WTC11 (cell line): Measurements from ENCODE around the gene EPX. TPM values are rescaled to one million over a fixed set of nuclear protein-coding genes. Genes with fewer than 3 reads are reported as not detected.

Experiments
- ATAC-seq: fragments of 200-7000 bp; cut with Tn5 transposase; 2 replicates; pipeline ENCODE4 v1.10.0; 2021; ENCODE audit warnings: mild to moderate bottlenecking, moderate library complexity
- CTCF ChIA-PET: fragments of 300-600 bp; sonication (Branson Sonifier 250); formaldehyde crosslinking; loops from one replicate; lab custom pipeline; 2021; ENCODE audit warnings: antibody characterized with exemption; lab: Charles Lee
- POLR2A ChIA-PET: fragments of 350-600 bp; sonication (Branson Sonifier 250); formaldehyde crosslinking; loops from one replicate; lab custom pipeline; 2021; ENCODE audit warnings: antibody characterized with exemption; lab: Charles Lee
- DNase-seq: peaks from one replicate; pipeline ENCODE4 v3.0.0; 2021; ENCODE audit warnings: low spot score
- H3K27ac Mint-ChIP-seq: 2 replicates; pipeline ENCODE4 v1.8.0; 2021; ENCODE audit warnings: mixed read lengths
- H3K27me3 Mint-ChIP-seq: 2 replicates; pipeline ENCODE4 v1.8.0; 2021; ENCODE audit warnings: low read depth, mild to moderate bottlenecking, moderate library complexity, mixed read lengths
- H3K36me3 Mint-ChIP-seq: 2 replicates; pipeline ENCODE4 v1.8.0; 2021; ENCODE audit warnings: mixed read lengths
- H3K4me1 Mint-ChIP-seq: 2 replicates; pipeline ENCODE4 v1.8.0; 2022; ENCODE audit warnings: mixed read lengths
- H3K4me3 Mint-ChIP-seq: 2 replicates; pipeline ENCODE4 v1.8.0; 2021; ENCODE audit warnings: mild to moderate bottlenecking, moderate library complexity, mixed read lengths
- H3K9me3 Mint-ChIP-seq: 2 replicates; pipeline ENCODE4 v1.8.0; 2021; ENCODE audit warnings: mixed read lengths
- ELF4 ChIP-seq: sonication (generic); formaldehyde crosslinking; IDR thresholded peaks from 2 replicates; pipeline ENCODE4 v1.8.1; 2022; ENCODE audit warnings: low read depth, mild to moderate bottlenecking, moderate library complexity, missing genetic modification reagents
- ETV6 ChIP-seq: sonication (generic); formaldehyde crosslinking; IDR thresholded peaks from 2 replicates; pipeline ENCODE4 v1.8.1; 2022; ENCODE audit warnings: mild to moderate bottlenecking, missing genetic modification reagents
- FOXJ3 ChIP-seq: sonication (generic); formaldehyde crosslinking; IDR thresholded peaks from 2 replicates; pipeline ENCODE4 v1.9.0; 2021; ENCODE audit warnings: missing genetic modification reagents, mild to moderate bottlenecking, borderline replicate concordance
- FOXP1 ChIP-seq: sonication (generic); formaldehyde crosslinking; IDR thresholded peaks from 2 replicates; pipeline ENCODE4 v1.8.0; 2022; ENCODE audit warnings: missing genetic modification reagents, mild to moderate bottlenecking, moderate library complexity, borderline replicate concordance
- GABPB1 ChIP-seq: sonication (generic); formaldehyde crosslinking; IDR thresholded peaks from 2 replicates; pipeline ENCODE4 v1.8.1; 2023; ENCODE audit warnings: mild to moderate bottlenecking, missing genetic modification reagents
- MXD4 ChIP-seq: fragments of 250-450 bp; sonication (Bioruptor Pico); IDR thresholded peaks from 2 replicates; pipeline ENCODE4 v1.8.0; 2021; ENCODE audit warnings: mild to moderate bottlenecking, moderate library complexity, borderline replicate concordance
- NFE2L1 ChIP-seq: sonication (generic); formaldehyde crosslinking; IDR thresholded peaks from 2 replicates; pipeline ENCODE4 v1.8.1; 2023; ENCODE audit warnings: missing genetic modification reagents
- PRRX2 ChIP-seq: fragments of 250-450 bp; sonication (Bioruptor Pico); IDR thresholded peaks from 2 replicates; pipeline ENCODE4 v1.8.0; 2021; ENCODE audit warnings: mild to moderate bottlenecking
- SP1 ChIP-seq: sonication (generic); formaldehyde crosslinking; conservative IDR thresholded peaks from 2 replicates; pipeline ENCODE4 v1.8.1; 2022; ENCODE audit warnings: missing genetic modification reagents
- TCF7 ChIP-seq: sonication (generic); formaldehyde crosslinking; IDR thresholded peaks from 2 replicates; pipeline ENCODE4 v1.8.0; 2022; ENCODE audit warnings: mild to moderate bottlenecking, low read depth, missing genetic modification reagents, moderate library complexity
- ZNF138 ChIP-seq: sonication (generic); formaldehyde crosslinking; conservative IDR thresholded peaks from 2 replicates; pipeline ENCODE4 v1.8.1; 2022; ENCODE audit warnings: mild to moderate bottlenecking, moderate library complexity, missing genetic modification reagents
- ZNF219 ChIP-seq: sonication (generic); formaldehyde crosslinking; IDR thresholded peaks from 2 replicates; pipeline ENCODE4 v1.8.0; 2023; ENCODE audit warnings: missing genetic modification reagents, mild to moderate bottlenecking, borderline replicate concordance
- ZNF396 ChIP-seq: fragments of 250-450 bp; sonication (Bioruptor Pico); IDR thresholded peaks from 2 replicates; pipeline ENCODE4 v1.8.0; 2021; ENCODE audit warnings: mild to moderate bottlenecking, moderate library complexity, borderline replicate concordance
- total RNA-seq: library from RNA; stranded (reverse); gene quantifications from 3 replicates; pipeline ENCODE4 v1.2.3, GENCODE V29; 2021
- TF ChIP-seq, protein P1 (sequence below): fragments of 250-450 bp; sonication (Bioruptor Pico); IDR thresholded peaks from 2 replicates; pipeline ENCODE4 v1.9.0; 2021; ENCODE audit warnings: mild to moderate bottlenecking, borderline replicate concordance
- TF ChIP-seq, protein P2 (sequence below): sonication (generic); formaldehyde crosslinking; IDR thresholded peaks from 2 replicates; pipeline ENCODE4 v1.8.0; 2022; ENCODE audit warnings: mild to moderate bottlenecking, missing genetic modification reagents
- TF ChIP-seq, protein P3 (sequence below): sonication (generic); formaldehyde crosslinking; conservative IDR thresholded peaks from 2 replicates; pipeline ENCODE4 v1.8.1; 2023; ENCODE audit warnings: mild to moderate bottlenecking, low read depth, missing genetic modification reagents, moderate library complexity
- TF ChIP-seq, protein P4 (sequence below): sonication (generic); formaldehyde crosslinking; IDR thresholded peaks from 2 replicates; pipeline ENCODE4 v1.8.1; 2022; ENCODE audit warnings: low read depth, missing genetic modification reagents, borderline replicate concordance

The EPX gene
- total RNA-seq, 1 experiment from 2014 or later: not detected

DNA sequence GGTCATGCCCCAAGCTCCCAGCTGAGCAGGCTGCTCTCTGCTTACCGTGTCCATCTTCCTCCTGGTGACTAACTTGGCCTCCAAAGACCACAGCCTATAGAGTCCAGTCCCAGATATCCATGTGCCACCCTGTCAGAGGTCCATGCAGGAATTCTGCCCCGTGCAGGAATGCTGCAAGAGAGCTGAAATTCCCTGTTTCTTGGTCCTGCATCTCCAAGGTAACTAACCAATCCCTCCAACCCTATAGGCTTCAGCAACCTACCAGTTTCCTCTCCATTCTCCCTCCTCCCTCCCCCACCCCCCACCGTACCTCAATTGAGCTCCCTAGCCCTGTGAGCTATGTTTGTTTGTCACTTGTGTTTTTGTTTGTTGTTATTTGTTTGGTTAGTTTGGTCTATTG is 36.2 kb downstream of the EPX start (continued):
- TF ChIP-seq, protein P1, sequence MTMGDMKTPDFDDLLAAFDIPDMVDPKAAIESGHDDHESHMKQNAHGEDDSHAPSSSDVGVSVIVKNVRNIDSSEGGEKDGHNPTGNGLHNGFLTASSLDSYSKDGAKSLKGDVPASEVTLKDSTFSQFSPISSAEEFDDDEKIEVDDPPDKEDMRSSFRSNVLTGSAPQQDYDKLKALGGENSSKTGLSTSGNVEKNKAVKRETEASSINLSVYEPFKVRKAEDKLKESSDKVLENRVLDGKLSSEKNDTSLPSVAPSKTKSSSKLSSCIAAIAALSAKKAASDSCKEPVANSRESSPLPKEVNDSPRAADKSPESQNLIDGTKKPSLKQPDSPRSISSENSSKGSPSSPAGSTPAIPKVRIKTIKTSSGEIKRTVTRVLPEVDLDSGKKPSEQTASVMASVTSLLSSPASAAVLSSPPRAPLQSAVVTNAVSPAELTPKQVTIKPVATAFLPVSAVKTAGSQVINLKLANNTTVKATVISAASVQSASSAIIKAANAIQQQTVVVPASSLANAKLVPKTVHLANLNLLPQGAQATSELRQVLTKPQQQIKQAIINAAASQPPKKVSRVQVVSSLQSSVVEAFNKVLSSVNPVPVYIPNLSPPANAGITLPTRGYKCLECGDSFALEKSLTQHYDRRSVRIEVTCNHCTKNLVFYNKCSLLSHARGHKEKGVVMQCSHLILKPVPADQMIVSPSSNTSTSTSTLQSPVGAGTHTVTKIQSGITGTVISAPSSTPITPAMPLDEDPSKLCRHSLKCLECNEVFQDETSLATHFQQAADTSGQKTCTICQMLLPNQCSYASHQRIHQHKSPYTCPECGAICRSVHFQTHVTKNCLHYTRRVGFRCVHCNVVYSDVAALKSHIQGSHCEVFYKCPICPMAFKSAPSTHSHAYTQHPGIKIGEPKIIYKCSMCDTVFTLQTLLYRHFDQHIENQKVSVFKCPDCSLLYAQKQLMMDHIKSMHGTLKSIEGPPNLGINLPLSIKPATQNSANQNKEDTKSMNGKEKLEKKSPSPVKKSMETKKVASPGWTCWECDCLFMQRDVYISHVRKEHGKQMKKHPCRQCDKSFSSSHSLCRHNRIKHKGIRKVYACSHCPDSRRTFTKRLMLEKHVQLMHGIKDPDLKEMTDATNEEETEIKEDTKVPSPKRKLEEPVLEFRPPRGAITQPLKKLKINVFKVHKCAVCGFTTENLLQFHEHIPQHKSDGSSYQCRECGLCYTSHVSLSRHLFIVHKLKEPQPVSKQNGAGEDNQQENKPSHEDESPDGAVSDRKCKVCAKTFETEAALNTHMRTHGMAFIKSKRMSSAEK: no peak

DNA sequence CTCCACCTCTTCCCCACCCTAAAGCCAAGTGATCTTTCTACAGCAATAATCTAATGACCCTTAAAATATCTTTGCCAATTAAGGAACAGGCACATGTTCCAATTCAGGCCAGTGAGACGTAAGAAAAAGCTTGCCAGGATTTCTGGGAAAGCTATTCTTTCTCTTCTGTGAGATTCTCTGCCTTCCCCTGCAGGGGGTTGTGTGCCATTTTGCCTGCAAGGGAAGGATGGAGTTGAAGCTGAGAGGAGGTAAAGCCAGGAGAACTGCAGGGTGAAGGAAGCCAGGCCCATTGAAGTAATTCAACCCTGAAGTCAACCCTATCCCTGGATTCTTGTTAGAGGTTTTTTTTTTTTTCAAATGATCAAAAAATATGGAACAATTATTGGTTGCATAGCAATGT is 36.9 kb downstream of the EPX start:
- POLR2A ChIA-PET: interaction anchor here (0.7 kb wide), 1 partner anchor 18 kb away, joined by 3 read pairs; no protein-coding TSS in a partner anchor
- Mint-ChIP-seq H3K4me3 (no peak overlapping the region), H3K36me3 (no peaks in the 10 kb centered on the region), H3K4me1 (peaks cover 11% of the 10 kb centered on the region), H3K27ac (no peak overlapping the region; the same call in 1 of the 2 replicates), H3K27me3 (peaks cover 68% of the 10 kb centered on the region), H3K9me3 (no peaks in the 10 kb centered on the region)
- no peak for DNase-seq
- no peak for TF ChIP-seq TCF7
- no peak for TF ChIP-seq FOXP1
- no peak for TF ChIP-seq PRRX2 (CRISPR knock-in tag)
- no peak for TF ChIP-seq FOXJ3
- no peak for TF ChIP-seq ZNF219
- TF ChIP-seq, protein P2, sequence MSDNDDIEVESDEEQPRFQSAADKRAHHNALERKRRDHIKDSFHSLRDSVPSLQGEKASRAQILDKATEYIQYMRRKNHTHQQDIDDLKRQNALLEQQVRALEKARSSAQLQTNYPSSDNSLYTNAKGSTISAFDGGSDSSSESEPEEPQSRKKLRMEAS (CRISPR knock-in tag): no peak
- CTCF ChIA-PET: interaction anchor here (0.5 to 3.7 kb wide), 10 partner anchors 9 to 183 kb away, joined by 3 to 20 read pairs (median 6); partner anchors contain the start of genes LPO and MKS1
- no peak for ATAC-seq

DNA sequence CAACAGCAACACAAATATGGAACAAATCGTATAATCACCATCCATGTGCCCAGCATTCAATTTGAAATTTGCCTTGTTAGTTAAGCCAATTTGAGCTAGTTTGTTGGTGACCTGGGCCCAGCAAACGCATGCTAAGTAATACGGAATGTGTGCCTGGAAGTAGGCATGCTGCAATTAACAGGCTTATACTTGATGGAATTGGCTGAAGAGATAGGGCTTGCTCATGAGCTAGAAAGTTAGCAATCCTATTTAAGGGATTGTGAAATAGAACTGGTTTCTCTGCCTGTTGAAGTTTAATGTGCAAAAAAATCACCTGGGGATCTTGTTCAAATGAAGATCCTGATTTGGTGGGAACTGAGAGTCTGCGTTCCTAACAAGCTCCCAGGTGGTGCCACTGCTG is 37.4 kb downstream of the EPX start:
- Mint-ChIP-seq H3K27ac (no peak overlapping the region), H3K27me3 (peaks cover 70% of the 10 kb centered on the region), H3K9me3 (no peaks in the 10 kb centered on the region), H3K36me3 (no peaks in the 10 kb centered on the region), H3K4me3 (no peak overlapping the region), H3K4me1 (peaks cover 11% of the 10 kb centered on the region)
- CTCF ChIA-PET: interaction anchor here (0.5 to 3.7 kb wide), 7 partner anchors 8 to 87 kb away, joined by 3 to 20 read pairs (median 7); partner anchors contain the start of genes LPO and MKS1
- DNase-seq: no peak
- no peak for ATAC-seq
- POLR2A ChIA-PET: no interaction called here
- TF ChIP-seq ELF4 (CRISPR knock-in tag): no peak
- no peak for TF ChIP-seq MXD4 (CRISPR knock-in tag)
- no peak for TF ChIP-seq ZNF138
- no peak for TF ChIP-seq ETV6
- TF ChIP-seq NFE2L1 (CRISPR knock-in tag): no peak
- no peak for TF ChIP-seq ZNF396 (CRISPR knock-in tag)
- TF ChIP-seq, protein P3, sequence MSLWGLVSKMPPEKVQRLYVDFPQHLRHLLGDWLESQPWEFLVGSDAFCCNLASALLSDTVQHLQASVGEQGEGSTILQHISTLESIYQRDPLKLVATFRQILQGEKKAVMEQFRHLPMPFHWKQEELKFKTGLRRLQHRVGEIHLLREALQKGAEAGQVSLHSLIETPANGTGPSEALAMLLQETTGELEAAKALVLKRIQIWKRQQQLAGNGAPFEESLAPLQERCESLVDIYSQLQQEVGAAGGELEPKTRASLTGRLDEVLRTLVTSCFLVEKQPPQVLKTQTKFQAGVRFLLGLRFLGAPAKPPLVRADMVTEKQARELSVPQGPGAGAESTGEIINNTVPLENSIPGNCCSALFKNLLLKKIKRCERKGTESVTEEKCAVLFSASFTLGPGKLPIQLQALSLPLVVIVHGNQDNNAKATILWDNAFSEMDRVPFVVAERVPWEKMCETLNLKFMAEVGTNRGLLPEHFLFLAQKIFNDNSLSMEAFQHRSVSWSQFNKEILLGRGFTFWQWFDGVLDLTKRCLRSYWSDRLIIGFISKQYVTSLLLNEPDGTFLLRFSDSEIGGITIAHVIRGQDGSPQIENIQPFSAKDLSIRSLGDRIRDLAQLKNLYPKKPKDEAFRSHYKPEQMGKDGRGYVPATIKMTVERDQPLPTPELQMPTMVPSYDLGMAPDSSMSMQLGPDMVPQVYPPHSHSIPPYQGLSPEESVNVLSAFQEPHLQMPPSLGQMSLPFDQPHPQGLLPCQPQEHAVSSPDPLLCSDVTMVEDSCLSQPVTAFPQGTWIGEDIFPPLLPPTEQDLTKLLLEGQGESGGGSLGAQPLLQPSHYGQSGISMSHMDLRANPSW (CRISPR knock-in tag): no peak
- TF ChIP-seq PRRX2 (CRISPR knock-in tag): no peak
- no peak for TF ChIP-seq SP1 (CRISPR knock-in tag)
- TF ChIP-seq, protein P2 (CRISPR knock-in tag): no peak
- no peak for TF ChIP-seq GABPB1 (CRISPR knock-in tag)
- TF ChIP-seq, protein P1: no peak
- TF ChIP-seq, protein P4, sequence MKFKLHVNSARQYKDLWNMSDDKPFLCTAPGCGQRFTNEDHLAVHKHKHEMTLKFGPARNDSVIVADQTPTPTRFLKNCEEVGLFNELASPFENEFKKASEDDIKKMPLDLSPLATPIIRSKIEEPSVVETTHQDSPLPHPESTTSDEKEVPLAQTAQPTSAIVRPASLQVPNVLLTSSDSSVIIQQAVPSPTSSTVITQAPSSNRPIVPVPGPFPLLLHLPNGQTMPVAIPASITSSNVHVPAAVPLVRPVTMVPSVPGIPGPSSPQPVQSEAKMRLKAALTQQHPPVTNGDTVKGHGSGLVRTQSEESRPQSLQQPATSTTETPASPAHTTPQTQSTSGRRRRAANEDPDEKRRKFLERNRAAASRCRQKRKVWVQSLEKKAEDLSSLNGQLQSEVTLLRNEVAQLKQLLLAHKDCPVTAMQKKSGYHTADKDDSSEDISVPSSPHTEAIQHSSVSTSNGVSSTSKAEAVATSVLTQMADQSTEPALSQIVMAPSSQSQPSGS: no peak
